Neural progenitor cell (in vitro differentiated cells): ENCODE results near the gene RCAN1. TPM values are rescaled to one million over a fixed set of nuclear protein-coding genes. Genes with fewer than 3 reads are reported as not detected.

Experiments
- DNase-seq: peaks from one replicate; pipeline ENCODE4 v3.0.0-alpha.2; 2016; ENCODE audit warnings: low spot score
- H2AFZ ChIP-seq: fragments of 200-600 bp; sonication (generic); replicated peaks from 2 replicates; pipeline ENCODE4 v1.6.1; 2016; ENCODE audit warnings: antibody characterized with exemption
- H3F3A ChIP-seq: fragments of 200-600 bp; sonication (generic); 2 replicates; pipeline ENCODE4 v1.6.1; 2016; ENCODE audit warnings: antibody characterized with exemption, low read depth
- H3K27ac ChIP-seq: fragments of 200-600 bp; sonication (generic); 2 replicates; pipeline ENCODE4 v1.5.1; 2016; ENCODE audit warnings: mild to moderate bottlenecking
- H3K27me3 ChIP-seq: fragments of 200-600 bp; sonication (generic); 2 replicates; pipeline ENCODE4 v1.6.1; 2016; ENCODE audit warnings: mild to moderate bottlenecking, moderate library complexity
- H3K36me3 ChIP-seq: fragments of 200-600 bp; sonication (generic); 2 replicates; pipeline ENCODE4 v1.5.1; 2016
- H3K4me1 ChIP-seq: fragments of 200-600 bp; sonication (generic); 2 replicates; pipeline ENCODE4 v1.6.1; 2016; ENCODE audit warnings: mixed run types
- H3K4me2 ChIP-seq: fragments of 200-600 bp; sonication (generic); 2 replicates; pipeline ENCODE4 v1.6.1; 2016
- H3K4me3 ChIP-seq: fragments of 200-600 bp; sonication (generic); 2 replicates; pipeline ENCODE4 v1.5.1; 2016
- H3K79me2 ChIP-seq: fragments of 200-600 bp; sonication (generic); 2 replicates; pipeline ENCODE4 v1.6.1; 2016; ENCODE audit warnings: low read depth
- H3K9ac ChIP-seq: fragments of 200-600 bp; sonication (generic); 2 replicates; pipeline ENCODE4 v1.6.1; 2016
- H3K9me3 ChIP-seq: fragments of 200-600 bp; sonication (generic); 2 replicates; pipeline ENCODE4 v1.5.1; 2016; ENCODE audit warnings: low read depth
- H4K20me1 ChIP-seq: fragments of 200-600 bp; sonication (generic); 2 replicates; pipeline ENCODE4 v1.6.1; 2016; ENCODE audit warnings: low read depth
- H3K27ac Mint-ChIP-seq: 3 replicates; pipeline ENCODE4 v1.8.0; 2021; ENCODE audit warnings: mixed read lengths
- H3K27me3 Mint-ChIP-seq: 2 replicates; pipeline ENCODE4 v1.8.0; 2022; ENCODE audit warnings: low read depth, mild to moderate bottlenecking, inconsistent platforms, moderate library complexity, mixed read lengths; ENCODE audit not compliant: insufficient read depth
- H3K36me3 Mint-ChIP-seq: 3 replicates; pipeline ENCODE4 v1.8.0; 2021; ENCODE audit warnings: mixed read lengths
- H3K4me1 Mint-ChIP-seq: 3 replicates; pipeline ENCODE4 v1.8.0; 2021; ENCODE audit warnings: mixed read lengths
- H3K4me3 Mint-ChIP-seq: 3 replicates; pipeline ENCODE4 v1.8.0; 2021; ENCODE audit warnings: mild to moderate bottlenecking, moderate library complexity, mixed read lengths
- H3K9me3 Mint-ChIP-seq: 3 replicates; pipeline ENCODE4 v1.8.0; 2020; ENCODE audit warnings: mixed read lengths
- CTCF ChIP-seq: fragments of 200-600 bp; sonication (generic); IDR thresholded peaks from 2 replicates; pipeline ENCODE4 v1.5.1; 2017; ENCODE audit warnings: antibody characterized with exemption, mild to moderate bottlenecking
- EZH2 ChIP-seq: fragments of 200-600 bp; sonication (generic); IDR thresholded peaks from 2 replicates; pipeline ENCODE4 v1.6.1; 2017; ENCODE audit warnings: antibody characterized with exemption, mild to moderate bottlenecking, moderate library complexity
- EZH2phosphoT487 ChIP-seq: fragments of 200-600 bp; sonication (generic); IDR thresholded peaks from 2 replicates; pipeline ENCODE4 v1.6.1; 2017; ENCODE audit warnings: antibody characterized with exemption
- total RNA-seq: library from RNA; depleted of rRNA; stranded (reverse); fragments of >200 nt; gene quantifications from 2 replicates; pipeline ENCODE4 v1.2.3, GENCODE V29; 2015; ENCODE audit warnings: low replicate concordance

RCAN1 gene
- total RNA-seq, 1 donor from 2014 or later = 6.9 TPM

- no peak overlapping the region for H2AFZ ChIP-seq
- no peak overlapping the region for H3K4me3 ChIP-seq
- Mint-ChIP-seq H3K27me3 (peaks cover 4% of the 10 kb centered on the region), H3K27ac (no peak overlapping the region), H3K4me3 (no peak overlapping the region), H3K36me3 (no peaks in the 10 kb centered on the region), H3K9me3 (peaks cover 3% of the 10 kb centered on the region), H3K4me1 (peaks cover 5% of the 10 kb centered on the region)
- DNase-seq = no peak
- H4K20me1 ChIP-seq = no peaks in the 10 kb centered on the region
- H3K79me2 ChIP-seq = no peaks in the 10 kb centered on the region
- no peak for TF ChIP-seq EZH2phosphoT487
- no peak for TF ChIP-seq EZH2
- no peak for TF ChIP-seq CTCF
- H3K36me3 ChIP-seq = no peaks in the 10 kb centered on the region
- H3K27ac ChIP-seq = no peak overlapping the region
- peaks cover 7% of the 10 kb centered on the region for H3K27me3 ChIP-seq
- no peak overlapping the region for H3K4me2 ChIP-seq
- no peak overlapping the region for H3K9ac ChIP-seq
- H3K9me3 ChIP-seq = no peaks in the 10 kb centered on the region
- no peaks in the 10 kb centered on the region for H3F3A ChIP-seq
- H3K4me1 ChIP-seq = no peaks in the 10 kb centered on the region
Measured at GRCh38 chr21:34651642-34652041, 36.7 kb upstream of the RCAN1 start.

GRCh38 chr21:34650861-34651431 lies 36.0 kb upstream of the RCAN1 start:
- Histone ChIP-seq H3K79me2 (no peaks in the 10 kb centered on the region), H3K4me1 (no peaks in the 10 kb centered on the region), H2AFZ (no peak overlapping the region), H3F3A (no peaks in the 10 kb centered on the region), H3K27ac (no peak overlapping the region), H3K9me3 (no peaks in the 10 kb centered on the region), H3K4me2 (no peak overlapping the region), H3K9ac (no peak overlapping the region), H3K27me3 (peaks cover 5% of the 10 kb centered on the region), H3K36me3 (no peaks in the 10 kb centered on the region), H4K20me1 (no peaks in the 10 kb centered on the region), H3K4me3 (no peak overlapping the region)
- Mint-ChIP-seq H3K4me3 (no peak overlapping the region), H3K4me1 (peaks cover 5% of the 10 kb centered on the region), H3K36me3 (no peaks in the 10 kb centered on the region), H3K27me3 (peaks cover 4% of the 10 kb centered on the region), H3K9me3 (peaks cover 3% of the 10 kb centered on the region), H3K27ac (no peak overlapping the region)
- TF ChIP-seq EZH2phosphoT487 (no peak), EZH2 (no peak), CTCF (no peak)
- DNase-seq = no peak

GRCh38 chr21:34649400-34649799 lies 34.5 kb upstream of the RCAN1 start:
- Mint-ChIP-seq H3K27me3 (peaks cover 4% of the 10 kb centered on the region), H3K27ac (no peak overlapping the region), H3K36me3 (no peaks in the 10 kb centered on the region), H3K4me1 (no peaks in the 10 kb centered on the region), H3K9me3 (peaks cover 3% of the 10 kb centered on the region), H3K4me3 (no peak overlapping the region)
- Histone ChIP-seq H3K9ac (no peak overlapping the region), H3K27ac (no peak overlapping the region), H3K9me3 (no peaks in the 10 kb centered on the region), H3K36me3 (no peaks in the 10 kb centered on the region), H3K4me1 (no peaks in the 10 kb centered on the region), H3K4me2 (no peak overlapping the region), H4K20me1 (no peaks in the 10 kb centered on the region), H3F3A (no peaks in the 10 kb centered on the region), H3K27me3 (peaks cover 5% of the 10 kb centered on the region), H2AFZ (no peak overlapping the region), H3K79me2 (no peaks in the 10 kb centered on the region), H3K4me3 (no peak overlapping the region)
- TF ChIP-seq EZH2phosphoT487 = no peak
- no peak for TF ChIP-seq EZH2
- no peak for TF ChIP-seq CTCF
- DNase-seq = no peak
